GM19395 (cell line): ENCODE measurements around the gene PPL.

Experiments
- ATAC-seq: cut with Tn5 transposase; IDR thresholded peaks from one replicate; pipeline ENCODE4 v1.9.1; 2021; ENCODE audit warnings: mild to moderate bottlenecking, moderate library complexity; ENCODE audit not compliant: unreplicated experiment

PPL gene

DNA sequence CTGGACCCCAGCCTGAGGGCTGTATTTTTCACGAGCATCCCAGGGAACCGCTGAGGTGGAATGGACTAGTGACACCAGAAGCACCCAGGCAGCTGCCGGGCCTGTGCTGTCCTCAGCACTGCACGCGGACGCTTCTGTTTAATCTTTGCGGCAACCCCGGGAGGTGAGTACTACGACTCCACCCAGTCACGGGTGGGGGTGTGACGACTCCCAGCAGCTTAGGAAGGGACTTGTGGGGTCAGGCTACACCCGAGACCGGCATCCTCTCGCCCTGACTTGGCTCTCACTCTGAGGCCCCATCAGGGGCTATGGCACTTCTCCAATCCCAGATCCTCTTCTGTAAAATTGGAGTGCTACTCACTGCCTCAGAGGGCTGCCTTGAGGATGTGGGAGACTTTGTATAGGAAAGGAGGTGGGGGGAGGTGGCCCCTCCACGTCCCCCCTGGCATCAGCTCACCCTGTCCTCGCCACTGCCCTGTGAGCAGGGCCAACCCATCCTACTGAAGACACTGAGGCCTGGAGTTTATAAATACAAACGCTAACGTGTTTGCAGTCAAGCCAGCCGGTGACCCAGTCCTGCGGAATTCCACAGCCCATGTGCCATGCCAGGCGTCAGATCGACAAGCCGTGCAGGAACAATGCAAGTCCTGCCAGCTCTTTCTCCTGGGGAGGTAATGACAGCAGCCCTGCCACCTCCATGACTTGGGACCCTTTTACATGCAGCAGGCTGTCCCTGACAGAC is 44.4 kb downstream of the PPL start:
- no peak for ATAC-seq

DNA sequence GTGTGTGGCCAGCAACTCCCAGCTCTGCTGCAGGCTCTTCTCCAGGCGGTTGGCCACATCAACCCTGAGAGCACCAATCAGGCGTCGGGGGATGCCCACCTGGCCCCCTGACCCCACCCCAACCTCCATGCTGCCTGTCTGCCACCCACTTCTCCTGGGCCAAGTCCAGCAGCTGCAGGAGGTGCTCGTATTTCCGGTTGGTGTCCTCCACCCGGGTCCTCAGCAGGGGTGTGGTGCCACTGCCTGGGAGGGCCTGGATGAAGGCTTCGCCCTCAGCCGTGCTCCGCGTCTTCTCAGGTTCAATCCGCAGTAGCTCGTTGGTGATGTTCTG is 45.1 kb downstream of the PPL start:
- ATAC-seq, result no peak

DNA sequence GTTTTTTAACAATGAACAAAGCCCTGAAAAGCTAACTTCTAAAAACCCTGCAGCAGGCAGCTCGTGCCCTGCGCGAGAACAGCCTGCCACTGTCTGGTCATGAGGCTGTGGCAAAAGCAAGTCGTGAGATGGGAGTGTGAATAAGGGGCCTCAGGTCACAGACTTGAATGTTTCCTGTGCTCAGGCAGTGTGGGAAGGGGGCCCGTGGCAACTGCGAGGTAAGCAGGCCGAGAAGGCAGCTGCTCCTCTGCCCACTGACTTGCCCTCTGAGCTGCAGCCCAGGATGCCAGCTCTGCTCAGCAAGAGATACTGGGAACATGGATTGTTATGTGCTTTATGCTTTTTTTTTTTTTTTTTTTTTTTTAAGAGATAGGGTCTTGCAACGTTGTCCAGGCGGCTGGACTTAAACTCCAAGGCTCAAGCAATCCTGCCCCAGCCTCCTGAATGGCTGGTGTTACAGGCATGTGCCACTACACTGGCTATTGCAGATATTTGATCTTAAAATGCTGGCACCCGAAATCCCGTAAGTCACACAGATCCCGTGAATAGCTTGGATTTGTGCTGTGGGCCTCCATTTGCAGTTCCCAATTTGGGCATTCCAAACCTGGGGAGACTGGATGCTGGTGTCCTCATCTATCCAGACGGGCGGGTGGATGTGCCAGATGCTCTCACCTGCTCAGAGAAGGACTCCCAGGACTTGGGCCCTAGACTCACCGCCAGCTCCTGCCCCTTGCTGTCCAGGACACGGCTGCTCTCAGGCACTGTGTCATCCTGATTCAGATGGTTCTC is 45.7 kb downstream of the PPL start:
- ATAC-seq, result no peak

DNA sequence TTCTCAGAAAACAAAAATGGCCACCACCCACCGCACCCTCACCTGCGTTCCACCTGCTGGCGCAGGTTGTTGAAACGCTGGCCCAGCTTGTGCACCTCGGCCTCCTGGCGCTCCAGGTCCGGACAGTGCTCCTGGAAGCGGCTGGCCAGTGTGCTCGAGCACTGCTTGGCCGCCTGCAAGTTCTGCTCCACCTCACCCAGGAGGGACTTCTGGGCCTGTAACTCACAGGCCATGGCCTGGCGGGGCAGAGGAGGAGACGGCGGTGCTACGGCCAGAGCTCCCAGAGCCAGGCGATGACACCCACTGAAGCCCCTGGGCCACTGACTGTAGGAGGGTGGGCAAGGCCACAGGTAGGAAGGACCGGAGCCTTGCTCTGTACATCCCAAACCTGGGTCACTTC is 46.3 kb downstream of the PPL start:
- ATAC-seq, result no peak

DNA sequence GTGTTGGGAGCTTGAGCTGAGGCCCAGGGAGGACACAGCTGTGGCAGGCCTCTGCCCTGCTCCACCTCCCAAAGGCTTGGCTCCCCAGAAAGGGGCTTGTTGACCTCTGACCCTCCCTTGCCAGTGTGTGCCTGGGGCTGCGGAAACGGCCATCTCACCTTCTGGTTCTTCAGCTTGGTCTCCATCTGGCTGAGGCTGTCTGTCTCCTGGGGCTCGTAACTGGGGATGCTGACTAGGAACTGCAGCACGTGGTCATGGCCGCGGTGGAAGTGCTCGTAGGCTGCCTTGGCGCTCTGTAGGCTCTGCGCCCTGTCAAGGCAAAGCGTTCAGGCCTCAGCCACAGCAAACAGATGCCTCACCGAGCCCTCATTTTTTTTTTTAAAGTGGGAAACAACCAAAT is 46.9 kb downstream of the PPL start:
- ATAC-seq, result no peak

DNA sequence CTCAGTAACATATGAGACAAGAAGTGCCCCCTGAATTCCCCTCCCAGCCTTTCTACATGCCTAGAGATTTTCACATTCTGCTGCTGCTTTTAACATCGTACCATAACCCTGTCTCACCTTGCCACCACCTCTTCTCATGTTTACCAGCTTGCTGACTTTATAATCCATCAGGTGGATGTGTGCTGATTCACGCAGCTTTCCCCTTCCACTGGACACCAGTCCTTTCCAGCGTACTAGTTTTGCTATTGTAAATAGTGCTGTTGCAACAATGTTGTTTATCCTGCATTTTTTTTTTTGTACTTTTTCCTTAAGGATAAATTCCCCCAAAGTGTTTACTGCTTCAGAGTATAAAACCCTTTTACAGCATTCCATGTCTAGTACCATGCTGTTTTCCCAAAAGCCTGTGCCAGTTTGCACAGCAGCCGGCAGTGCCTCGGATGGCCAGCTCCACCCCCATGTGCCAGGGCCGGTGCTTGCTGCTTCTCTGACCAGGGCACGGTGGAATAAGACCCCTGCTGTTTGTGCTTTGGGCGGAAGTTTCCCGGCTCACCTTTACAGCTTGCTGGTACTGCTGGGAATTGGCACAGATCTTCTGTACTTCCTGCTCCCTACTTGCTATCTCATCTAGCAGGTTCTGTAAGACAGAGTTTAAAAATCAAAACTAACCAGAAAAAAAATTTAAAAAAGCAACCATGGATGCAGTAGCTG is 48.4 kb downstream of the PPL start:
- no peak for ATAC-seq

DNA sequence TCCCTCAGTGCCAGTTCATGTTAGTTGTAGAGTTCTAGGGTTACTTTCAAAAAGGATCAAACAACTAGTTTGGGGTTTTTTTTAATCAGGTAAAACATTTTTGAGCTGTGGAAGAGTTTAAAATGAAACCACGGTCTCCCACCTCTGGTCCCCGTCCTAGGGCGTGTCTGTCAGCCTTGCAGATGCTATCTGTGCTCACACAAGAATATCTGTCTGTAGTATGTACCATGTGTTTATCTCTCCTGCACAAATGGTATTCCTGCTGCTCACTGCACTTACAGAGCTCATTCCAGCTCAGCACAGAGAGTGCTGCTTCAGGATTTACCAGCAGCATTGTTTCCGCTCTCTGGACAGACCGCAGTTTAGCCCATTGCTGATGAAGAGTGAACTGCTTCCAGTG is 50.8 kb downstream of the PPL start:
- no peak for ATAC-seq

DNA sequence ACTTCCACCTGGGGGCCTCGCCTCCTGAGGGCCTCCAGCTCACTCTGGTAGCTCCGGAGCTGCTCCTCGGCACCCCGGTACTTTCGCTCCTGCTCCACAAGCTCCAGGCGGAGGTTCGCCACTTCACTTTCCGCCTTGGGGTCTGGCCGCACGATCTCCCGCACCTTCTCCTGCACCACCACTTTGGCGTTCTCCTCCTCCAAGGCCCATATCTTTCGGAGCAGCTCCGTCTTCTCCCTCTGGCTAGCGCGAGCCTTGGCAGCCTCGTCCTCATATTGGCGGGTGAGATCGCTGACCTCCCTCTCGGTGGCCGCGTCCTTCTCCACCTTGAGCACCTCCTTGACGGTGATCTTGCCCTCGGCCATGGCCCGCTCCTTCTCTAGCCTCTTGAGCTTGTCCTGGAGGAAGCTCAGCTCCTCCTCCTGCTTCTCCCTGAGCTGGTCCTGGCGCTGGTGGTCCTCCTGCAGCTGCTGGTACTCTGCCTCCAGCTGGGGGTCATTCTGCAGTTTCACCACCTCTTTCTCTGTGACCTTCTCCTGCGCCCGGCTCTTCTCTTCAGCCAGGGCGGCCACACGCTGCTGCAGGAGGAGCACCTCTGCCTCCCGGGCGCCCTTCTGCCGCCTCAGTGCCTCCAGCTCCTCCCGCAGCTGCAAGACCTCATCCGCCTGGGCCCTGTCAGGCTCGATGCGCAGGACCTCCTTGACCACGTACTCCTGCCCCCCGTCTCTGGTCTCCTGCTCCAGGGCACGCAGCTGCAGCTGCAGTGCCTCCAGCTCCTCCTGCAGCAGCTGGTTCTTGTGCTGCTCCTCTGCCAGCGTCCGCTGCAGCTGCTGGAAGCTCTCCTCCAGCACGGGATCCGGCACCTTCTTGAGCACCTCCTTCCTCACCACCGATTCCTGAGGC is 51.7 kb downstream of the PPL start:
- ATAC-seq, result no peak

DNA sequence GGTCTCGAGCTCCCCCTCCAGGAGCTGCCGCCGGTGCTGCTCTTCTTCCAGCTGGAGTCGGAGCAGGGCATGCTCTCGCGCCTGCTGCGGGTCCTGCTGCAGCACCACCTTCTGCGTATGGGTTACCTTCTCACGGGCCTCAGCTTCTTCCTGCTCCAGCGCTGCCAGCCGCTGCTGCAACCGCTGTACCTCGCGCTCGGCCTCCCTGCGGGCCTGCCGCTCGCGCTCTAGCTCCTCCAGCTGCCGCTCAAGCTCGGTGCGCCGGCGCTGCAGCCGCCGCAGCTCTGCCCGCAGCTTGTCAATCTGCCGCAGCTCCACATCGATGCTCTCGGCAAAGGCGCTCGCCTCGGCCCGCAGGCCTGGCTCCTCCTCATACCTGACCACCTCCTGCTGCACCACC is 52.7 kb downstream of the PPL start:
- ATAC-seq, result no peak

DNA sequence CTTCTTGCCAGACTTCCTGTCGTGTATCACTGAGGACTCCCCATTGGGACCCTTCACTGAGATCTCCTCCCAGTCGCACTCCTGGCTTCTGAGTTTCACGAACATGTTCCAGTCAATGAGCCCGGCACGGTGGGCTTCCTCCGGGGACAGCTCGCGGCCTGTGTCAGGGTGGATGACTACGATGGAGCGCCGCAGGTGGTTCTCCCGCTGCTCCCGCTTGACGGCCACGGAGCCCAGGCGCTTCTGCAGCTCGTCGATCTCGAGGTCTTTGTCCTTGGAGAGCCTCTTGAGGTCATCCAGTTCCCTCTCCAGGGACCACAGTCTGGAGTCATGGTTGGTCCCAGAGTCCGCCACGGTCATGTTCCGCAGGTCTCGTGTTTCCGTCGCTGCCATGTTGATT is 53.4 kb downstream of the PPL start:
- ATAC-seq, result no peak

DNA sequence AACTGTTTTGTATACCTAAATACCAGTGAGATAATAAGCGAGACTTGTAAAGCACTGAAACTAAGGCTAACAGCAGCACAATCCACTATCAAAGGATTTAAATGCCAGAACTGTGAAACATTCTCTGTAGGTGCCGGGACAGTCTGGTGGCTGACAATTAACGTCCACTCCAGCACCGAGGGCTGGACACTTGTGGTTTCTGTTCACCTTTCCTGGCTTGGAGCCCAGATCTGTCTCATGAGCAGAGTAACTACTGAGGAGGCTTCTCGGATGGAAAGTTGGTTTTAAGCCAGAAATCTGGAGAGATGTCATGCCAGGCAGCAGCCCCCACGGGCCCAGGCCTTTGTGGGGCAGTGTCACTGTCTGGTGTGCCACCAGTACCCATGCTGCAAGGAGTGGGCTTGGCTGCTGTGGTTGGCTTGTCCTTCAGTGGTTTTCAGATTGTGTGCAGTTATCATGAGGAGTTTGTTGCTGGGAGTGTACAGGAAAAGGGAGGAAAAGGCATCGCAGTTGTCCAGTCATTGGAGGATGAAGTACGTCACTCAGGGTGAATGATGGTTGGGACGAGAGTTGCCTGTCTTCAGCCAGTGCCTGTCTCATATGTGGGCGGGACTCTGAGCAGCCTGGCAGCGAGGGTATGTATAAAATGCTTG is 54.2 kb downstream of the PPL start:
- ATAC-seq, result no peak

DNA sequence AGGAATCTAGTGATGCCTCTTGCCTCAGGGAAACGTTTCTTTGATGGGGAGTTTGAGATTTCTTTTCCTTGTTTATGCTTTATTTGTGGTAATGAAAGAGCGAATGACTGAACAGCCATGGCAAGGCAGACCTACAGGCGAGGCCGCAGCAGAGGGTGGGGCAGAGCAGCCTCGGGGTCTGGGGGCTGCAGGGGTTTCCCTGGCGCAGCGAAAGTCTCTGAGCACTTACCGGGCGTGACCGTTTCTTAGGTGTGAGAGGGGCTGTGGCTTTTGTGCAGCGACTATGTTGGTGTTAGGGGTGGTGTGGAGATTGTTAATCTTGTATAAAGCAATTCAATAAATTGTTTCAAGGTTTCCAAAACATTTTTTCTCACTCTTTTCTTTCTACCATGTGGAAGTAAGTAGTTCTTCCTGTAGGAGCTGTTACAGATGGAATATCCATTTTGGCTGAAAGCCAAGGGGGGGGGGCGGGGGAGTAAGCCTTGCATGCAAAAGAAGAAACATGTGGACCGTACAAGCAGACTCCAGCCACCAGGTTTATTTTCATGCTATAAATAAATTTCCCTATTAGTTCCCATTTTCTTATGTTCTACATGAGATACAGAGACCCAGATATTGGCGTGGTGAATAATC is 54.8 kb downstream of the PPL start:
- no peak for ATAC-seq

DNA sequence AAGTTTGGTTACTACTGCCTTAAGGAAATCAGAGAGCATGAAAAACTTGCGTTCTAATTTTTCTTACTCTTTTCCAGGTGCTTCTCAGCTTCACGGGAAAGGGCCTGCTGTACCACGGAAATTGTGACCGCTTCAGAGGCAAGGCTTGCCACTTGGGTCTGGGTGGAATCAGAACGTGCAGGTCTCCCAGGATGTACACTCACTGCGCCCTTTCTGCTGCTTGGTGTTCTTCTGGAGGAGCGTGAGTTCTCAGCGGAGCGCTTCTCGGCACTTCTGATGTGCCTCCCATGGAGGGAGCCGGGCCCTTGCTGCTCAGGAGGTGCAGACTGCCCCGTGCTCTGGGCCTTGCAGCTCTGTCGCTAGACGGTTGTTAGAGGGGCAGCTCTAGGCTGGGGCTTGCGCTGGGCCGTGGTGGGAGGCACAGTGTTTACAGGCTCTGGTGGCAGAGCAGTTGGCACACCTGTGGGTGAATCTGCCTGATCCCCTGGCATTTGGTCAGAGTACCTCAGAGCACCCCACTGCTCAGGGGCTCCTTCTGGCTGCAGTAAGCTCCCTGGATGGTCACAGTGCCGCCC is 56.9 kb downstream of the PPL start:
- no peak for ATAC-seq

DNA sequence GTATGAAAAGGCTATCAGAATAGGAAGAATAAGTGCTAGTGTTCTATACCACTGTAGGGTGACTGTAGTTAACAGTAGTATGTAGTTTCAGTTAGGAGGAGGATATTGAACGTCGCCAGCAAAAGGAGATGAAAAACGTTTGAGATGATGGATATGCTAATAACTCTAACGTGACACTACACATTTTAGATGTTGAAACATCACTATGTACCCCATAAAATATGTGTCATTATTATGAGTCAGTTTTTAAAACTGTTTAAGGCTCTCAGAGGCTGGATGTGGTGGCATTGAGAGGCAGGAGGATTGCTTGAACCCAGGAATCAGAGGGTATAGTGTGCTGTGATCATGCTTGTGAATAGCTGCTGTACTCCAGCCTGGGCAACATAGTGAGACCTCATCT is 57.9 kb downstream of the PPL start:
- no peak for ATAC-seq

DNA sequence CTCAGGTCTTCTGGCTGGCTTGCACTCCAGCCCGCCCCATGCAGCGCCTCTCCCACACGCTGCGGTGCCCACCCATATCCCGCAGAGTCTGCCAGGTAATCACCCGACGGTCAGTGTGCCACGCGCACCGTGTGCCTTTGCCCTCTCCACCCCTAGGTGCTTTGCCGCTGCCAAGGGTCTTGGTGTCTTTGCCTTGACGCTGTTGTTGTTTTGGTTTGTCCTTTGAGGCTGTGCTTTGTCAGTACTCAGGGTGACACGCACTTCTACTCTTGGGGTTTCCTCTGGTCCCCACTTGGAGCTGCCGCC is 59.6 kb downstream of the PPL start:
- ATAC-seq, result no peak

DNA sequence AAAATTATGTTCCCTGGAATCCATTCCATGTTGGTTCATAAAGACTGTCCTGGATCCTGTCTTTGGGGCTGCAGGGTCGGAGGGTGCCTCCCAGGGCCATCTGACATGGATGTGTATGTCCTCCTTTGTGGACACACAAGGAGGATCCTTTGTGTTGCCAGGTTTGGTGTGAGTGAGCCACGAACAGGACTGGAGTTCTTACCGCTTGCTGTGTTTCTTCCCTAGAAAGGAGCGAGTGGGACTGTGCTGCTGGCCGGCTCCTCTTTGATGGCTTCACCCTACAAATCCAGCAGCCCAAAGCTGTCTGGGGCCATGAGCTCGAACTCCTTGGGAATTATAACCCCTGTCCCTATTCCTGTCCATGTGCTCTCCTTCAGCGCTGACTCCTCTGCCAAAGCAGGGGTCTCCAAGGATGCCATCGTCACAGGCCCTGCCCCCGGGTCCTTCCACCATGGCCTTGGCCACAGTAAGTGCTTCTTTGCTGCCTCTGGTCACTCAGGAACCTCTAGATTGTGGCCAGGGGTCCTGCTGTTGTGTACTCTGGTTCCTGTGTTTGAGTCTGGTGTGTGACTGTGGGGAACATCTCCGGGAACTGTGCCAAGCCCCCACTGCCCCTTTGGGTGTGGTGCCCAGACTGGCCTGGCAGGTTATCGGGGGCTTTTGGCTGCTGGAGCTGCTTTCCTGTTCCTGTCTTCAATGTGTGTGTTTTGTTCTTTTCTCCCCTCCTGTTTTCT is 60.1 kb downstream of the PPL start:
- no peak for ATAC-seq

DNA sequence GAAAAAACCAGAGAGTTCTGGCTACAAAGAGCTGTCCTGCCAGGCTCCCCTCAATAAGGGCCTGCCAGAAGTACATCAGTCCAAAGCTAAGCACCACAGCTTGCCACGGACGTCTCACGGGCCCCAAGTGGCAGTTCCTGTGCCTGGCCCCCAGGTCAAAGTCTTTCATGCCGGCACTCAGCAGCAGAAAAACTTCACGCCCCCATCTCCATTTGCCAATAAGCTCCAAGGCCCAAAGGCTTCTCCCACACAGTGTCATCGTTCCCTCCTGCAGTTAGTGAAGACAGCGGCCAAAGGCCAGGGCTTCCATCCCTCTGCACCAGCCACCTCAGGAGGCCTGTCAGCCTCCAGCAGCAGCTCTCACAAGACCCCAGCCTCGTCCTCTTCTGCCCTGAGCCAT is 62.3 kb downstream of the PPL start:
- no peak for ATAC-seq

DNA sequence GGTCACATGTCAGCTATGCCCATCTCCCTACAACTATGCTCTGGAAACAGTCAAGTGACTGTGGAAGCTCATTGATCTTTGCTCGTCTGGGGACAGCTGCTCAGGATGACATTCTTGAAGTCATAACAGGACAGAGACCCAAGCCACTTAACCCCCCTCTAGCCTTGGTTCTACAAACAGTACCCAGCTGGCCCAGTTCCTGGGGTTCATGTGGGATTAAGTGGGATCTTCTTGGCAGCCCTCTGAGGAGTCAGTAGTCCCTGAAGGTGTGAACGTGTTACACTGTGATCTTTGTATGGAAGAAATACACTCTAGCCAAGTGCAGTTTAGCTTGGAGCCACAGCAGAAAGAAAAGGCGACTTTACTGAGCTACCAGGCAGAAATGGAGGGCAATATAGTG is 63.9 kb downstream of the PPL start:
- ATAC-seq, result no peak

DNA sequence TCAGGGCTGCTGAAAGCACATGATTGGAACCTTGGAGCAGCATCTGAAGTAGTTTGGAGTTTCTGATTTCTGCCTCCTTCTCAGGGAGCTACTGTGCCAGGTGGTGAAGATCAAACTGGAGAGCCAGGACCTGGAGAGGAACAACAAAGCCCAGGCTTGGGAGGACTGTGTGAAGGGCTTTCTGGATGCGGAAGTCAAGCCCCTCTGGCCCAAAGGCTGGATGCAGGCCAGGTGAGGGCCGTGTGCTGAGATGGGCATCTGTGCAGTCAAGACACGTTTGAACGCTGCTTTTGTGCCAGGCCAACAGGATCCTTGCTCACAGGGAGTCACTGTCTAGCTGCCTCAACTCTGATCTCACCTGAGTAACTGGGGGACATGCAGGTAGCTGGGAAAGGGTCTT is 65.9 kb downstream of the PPL start:
- no peak for ATAC-seq
